Measurements from ENCODE around the gene EI24. TPM values are rescaled to one million over a fixed set of nuclear protein-coding genes. Genes with fewer than 3 reads are reported as not detected.

EI24 gene
- total and polyA plus RNA-seq, 9 of the 15 experiments (the other 6 are each of a cell fraction or from before 2014, with no cell fraction given): 50.4 to 260 (median 168) TPM

- Histone ChIP-seq H3K4me3 (no peak overlapping the region), H3K36me3 (ENCODE audit: control insufficient read depth, insufficient read depth, low read length) (no peaks in the 10 kb centered on the region), H3K9ac (ENCODE audit: insufficient read depth in 1 of 2, low read depth in 2 of 2, low read length in 2 of 2) (no peak overlapping the region), H3K9me3 (replicated peaks; ENCODE audit: control insufficient read depth, insufficient read depth, low read depth, low read length) (peaks cover 9% of the 10 kb centered on the region), H2AFZ (ENCODE audit: low read depth, low read length) (no peak overlapping the region), H3K4me2 (ENCODE audit: insufficient read depth, low read length) (no peak overlapping the region), H3K79me2 (ENCODE audit: control insufficient read depth, insufficient read depth, low read length) (no peaks in the 10 kb centered on the region), H3K4me1 (replicated peaks in 1 of 2; ENCODE audit: control insufficient read depth in 2 of 2, insufficient read depth in 2 of 2, low read length in 2 of 2) (no peaks in the 10 kb centered on the region), H3K27ac (ENCODE audit: extremely low read depth, low read depth, low read length) (no peak overlapping the region), H4K20me1 (replicated peaks; ENCODE audit: control insufficient read depth, insufficient read depth, low read length) (no peaks in the 10 kb centered on the region), H3K9me1 (ENCODE audit: control insufficient read depth, insufficient read depth, low read length) (no peaks in the 10 kb centered on the region), H3K27me3 (ENCODE audit: control insufficient read depth in 2 of 2, insufficient read depth in 2 of 2, low read length in 2 of 2) (no peaks in the 10 kb centered on the region)
- in situ Hi-C loops (cut with MboI): no loop called here
- ATAC-seq (peak; percentile 36; the same call in 1 of the 3 replicates), DNase-seq (ENCODE audit: extremely low read depth in 1 of 4, low spot score in 3 of 4) (peak in 1 of 4 experiments; percentile 31), FAIRE-seq (no peak)
- CTCF ChIA-PET (ENCODE audit: low intra/inter-chr PET ratio): no interaction called here
- no TSS peak for BruUV-seq (replicated peaks)
- intact Hi-C loops (cut with micrococcal nuclease): no loop called here
- POLR2A ChIA-PET: interaction anchor here (0.8 kb wide), 1 partner anchor 9 kb away, joined by 3 read pairs; no protein-coding TSS in a partner anchor
- 57% methylated on average over 5 of the region's 5 CpGs for WGBS (ENCODE audit: insufficient coverage, low coverage, missing lambda C conversion rate)
- TF ChIP-seq CC2D1A (IDR thresholded peaks at IDR 0.05) (peak; percentile 54; the same call in 1 of the 2 replicates), ARID1B (IDR thresholded peaks at IDR 0.05) (0 out of 2 replicates have a peak, but pooled peaks have one; percentile 20), ZNF431 (CRISPR knock-in tag; IDR thresholded peaks at IDR 0.05) (peak; percentile 99), ZNF583 (CRISPR knock-in tag; IDR thresholded peaks at IDR 0.05) (no peak), MCM7 (IDR thresholded peaks at IDR 0.05) (no peak), CBX3 (IDR thresholded peaks at IDR 0.05; ENCODE audit: borderline replicate concordance in 1 of 2, low read length in 2 of 2) (peak in 1 of 2 experiments; percentile 94; a peak in 2 of 3 replicates), ELF1 (tag; IDR thresholded peaks at IDR 0.05) (no peak), TRIM28 (IDR thresholded peaks at IDR 0.05) (peak; percentile 92), ADNP (tag; IDR thresholded peaks at IDR 0.05) (no peak), ZNF280A (IDR thresholded peaks at IDR 0.05; ENCODE audit: low read depth, partially characterized antibody) (peak; percentile 45), ZBTB1 (CRISPR knock-in tag; IDR thresholded peaks at IDR 0.05; ENCODE audit: borderline replicate concordance, low read depth) (no peak), TAL1 (IDR thresholded peaks at IDR 0.05) (0 out of 2 replicates have a peak, but pooled peaks have one; percentile 19), TRIM24 (IDR thresholded peaks at IDR 0.05) (peak; percentile 64 to 90), CBX1 (IDR thresholded peaks at IDR 0.05; ENCODE audit: low read depth) (peak; percentile 30; the same call in 1 of the 2 replicates), ZNF121 (CRISPR knock-in tag; conservative IDR thresholded peaks at IDR 0.05) (no peak), ZFP36 (IDR thresholded peaks at IDR 0.05; ENCODE audit: low read depth, low read length, partially characterized antibody) (peak; percentile 90), CBFA2T2 (conservative IDR thresholded peaks at IDR 0.05) (0 out of 2 replicates have a peak, but pooled peaks have one; percentile 18), XRCC3 (IDR thresholded peaks at IDR 0.05) (peak; percentile 43; the same call in 1 of the 2 replicates), SPI1 (IDR thresholded peaks at IDR 0.05; ENCODE audit: borderline replicate concordance, low read depth, low read length) (no peak), ZNF41 (CRISPR knock-in tag; conservative IDR thresholded peaks at IDR 0.05) (peak; percentile 95), ARHGAP35 (IDR thresholded peaks at IDR 0.05; ENCODE audit: partially characterized antibody) (no peak), CBFA2T3 (IDR thresholded peaks at IDR 0.05) (peak; percentile 63), CEBPB (tag; IDR thresholded peaks at IDR 0.05) (no peak)
- TF ChIP-seq, protein P1, sequence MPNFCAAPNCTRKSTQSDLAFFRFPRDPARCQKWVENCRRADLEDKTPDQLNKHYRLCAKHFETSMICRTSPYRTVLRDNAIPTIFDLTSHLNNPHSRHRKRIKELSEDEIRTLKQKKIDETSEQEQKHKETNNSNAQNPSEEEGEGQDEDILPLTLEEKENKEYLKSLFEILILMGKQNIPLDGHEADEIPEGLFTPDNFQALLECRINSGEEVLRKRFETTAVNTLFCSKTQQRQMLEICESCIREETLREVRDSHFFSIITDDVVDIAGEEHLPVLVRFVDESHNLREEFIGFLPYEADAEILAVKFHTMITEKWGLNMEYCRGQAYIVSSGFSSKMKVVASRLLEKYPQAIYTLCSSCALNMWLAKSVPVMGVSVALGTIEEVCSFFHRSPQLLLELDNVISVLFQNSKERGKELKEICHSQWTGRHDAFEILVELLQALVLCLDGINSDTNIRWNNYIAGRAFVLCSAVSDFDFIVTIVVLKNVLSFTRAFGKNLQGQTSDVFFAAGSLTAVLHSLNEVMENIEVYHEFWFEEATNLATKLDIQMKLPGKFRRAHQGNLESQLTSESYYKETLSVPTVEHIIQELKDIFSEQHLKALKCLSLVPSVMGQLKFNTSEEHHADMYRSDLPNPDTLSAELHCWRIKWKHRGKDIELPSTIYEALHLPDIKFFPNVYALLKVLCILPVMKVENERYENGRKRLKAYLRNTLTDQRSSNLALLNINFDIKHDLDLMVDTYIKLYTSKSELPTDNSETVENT (CRISPR knock-in tag; IDR thresholded peaks at IDR 0.05): no peak
These were observed 44.0 kb upstream of the EI24 start for GRCh38 chr11:125525303-125525702.
